C4-2B (cell line): ENCODE measurements around the gene ANKRD9.

Source experiments
- CTCF ChIP-seq: fragments of 450-650 bp; conservative IDR thresholded peaks from 2 replicates; pipeline ENCODE4 v1.5.1; 2017; ENCODE audit warnings: mild to moderate bottlenecking
- ZFX ChIP-seq: fragments of 450-650 bp; IDR thresholded peaks from 2 replicates; pipeline ENCODE4 v1.6.1; 2017

- TF ChIP-seq CTCF: no peak
- no peak for TF ChIP-seq ZFX
Measured at GRCh38 chr14:102551995-102552705, 42.6 kb upstream of the ANKRD9 start.
